K562 (cell line): ENCODE measurements around the gene AP2S1. TPM values are rescaled to one million over a fixed set of nuclear protein-coding genes. Genes with fewer than 3 reads are reported as not detected.

Experiments used
- ATF7 ChIP-seq: fragments of 450-650 bp; IDR thresholded peaks from 2 replicates; pipeline ENCODE4 v1.7.1; 2014; ENCODE audit warnings: mild to moderate bottlenecking, moderate library complexity
- BDP1 ChIP-seq: IDR thresholded peaks from 3 replicates; pipeline ENCODE4 v1.6.1; 2011; ENCODE audit not compliant: insufficient read length, insufficient read depth
- CBX1 ChIP-seq: sonication (generic); IDR thresholded peaks from 2 replicates; pipeline ENCODE4 v1.6.1; 2016; ENCODE audit warnings: antibody characterized with exemption, low read depth, mild to moderate bottlenecking
- FUS ChIP-seq: fragments of 200-400 bp; formaldehyde crosslinking; optimal IDR thresholded peaks from 2 replicates; pipeline ENCODE3; 2017; ENCODE audit warnings: low read depth, low read length
- GATA2 ChIP-seq: sonication (generic); formaldehyde crosslinking; IDR thresholded peaks from 2 replicates; pipeline ENCODE4 v1.4.0; 2020; ENCODE audit warnings: mild to moderate bottlenecking, missing genetic modification reagents
- GTF2E2 ChIP-seq: fragments of 200-800 bp; sonication (Bioruptor generic); IDR thresholded peaks from 2 replicates; pipeline ENCODE4 v1.6.1; 2016; ENCODE audit warnings: missing genetic modification characterization, missing compliant biosample characterization
- POLR2A ChIP-seq: fragments of 450-650 bp; conservative IDR thresholded peaks from 2 replicates; pipeline ENCODE4 v1.6.1; 2016
- PTTG1 ChIP-seq: fragments of 450-650 bp; IDR thresholded peaks from 2 replicates; pipeline ENCODE4 v1.6.1; 2016; ENCODE audit warnings: low read depth, mild to moderate bottlenecking, missing genetic modification characterization, missing compliant biosample characterization
- PYGO2 ChIP-seq: fragments of 450-650 bp; IDR thresholded peaks from 2 replicates; pipeline ENCODE4 v1.6.1; 2016; ENCODE audit warnings: mild to moderate bottlenecking, missing genetic modification characterization, moderate library complexity, missing compliant biosample characterization
- RBM25 ChIP-seq: fragments of 200-400 bp; formaldehyde crosslinking; IDR thresholded peaks from 2 replicates; pipeline ENCODE4 v1.6.1; 2018; ENCODE audit warnings: low read length, low read depth, moderate library complexity; ENCODE audit not compliant: severe bottlenecking
- SMARCC2 ChIP-seq: fragments of 450-650 bp; IDR thresholded peaks from 2 replicates; pipeline ENCODE4 v1.6.1; 2017; ENCODE audit warnings: antibody characterized with exemption, moderate library complexity, mild to moderate bottlenecking, low read depth
- ZBED1 ChIP-seq: IDR thresholded peaks from 2 replicates; pipeline ENCODE4 v1.6.1; 2014
- polyA plus RNA-seq, 8 experiments: library from polyadenylated mRNA; depleted of rRNA in 4 of 8; stranded (reverse) in 5 of 8; unstranded in 3 of 8; fragments of >200 nt; fragmentation: Nextera tagmentation in 2 of 8; fragmentation: Illumina TruSeq in 1 of 8; extraction: Ambion mirVana in 2 of 8; extraction: Trizol in 1 of 8; gene quantifications; 2 replicates each; pipeline versions ENCODE4 v1.2.1 to v1.2.3, GENCODE V29; 2011 to 2014; ENCODE audit warnings: inconsistent platforms in 1 of 8, missing spikeins in 1 of 8
- total RNA-seq, 7 experiments: library from RNA; depleted of rRNA in 6 of 7; stranded (reverse); fragments of >200 nt in 6 of 7; fragmentation: Illumina TruSeq in 2 of 7; extraction: Trizol in 2 of 7; gene quantifications; 2 replicates each; pipeline versions ENCODE4 v1.2.1 to v1.2.3, GENCODE V29; 2011 to 2021; ENCODE audit warnings: low replicate concordance in 1 of 7
- TF ChIP-seq, protein P1 (sequence below): IDR thresholded peaks from 2 replicates; pipeline ENCODE4 v1.6.1; 2011; ENCODE audit warnings: borderline replicate concordance, low read depth, mild to moderate bottlenecking, moderate library complexity, low read length; ENCODE audit not compliant: insufficient read depth, poor library complexity, severe bottlenecking
- TF ChIP-seq, protein P2 (sequence below): fragments of 450-650 bp; IDR thresholded peaks from 2 replicates; pipeline ENCODE4 v1.6.1; 2016; ENCODE audit warnings: mild to moderate bottlenecking
- TF ChIP-seq, protein P3 (sequence below): sonication (generic); formaldehyde crosslinking; IDR thresholded peaks from 2 replicates; pipeline ENCODE4 v1.8.0; 2023; ENCODE audit warnings: mild to moderate bottlenecking, missing genetic modification reagents
- TF ChIP-seq, protein P4 (sequence below), 2 experiments: fragments of 450-650 bp in 1 of 2; sonication (generic) in 1 of 2; formaldehyde crosslinking; conservative IDR thresholded peaks; 2 replicates each; pipeline versions ENCODE4 v1.4.0 to v1.8.1; 2020 to 2022; ENCODE audit warnings: mild to moderate bottlenecking in 1 of 2, missing genetic modification reagents in 1 of 2
- TF ChIP-seq, protein P5 (sequence below): fragments of 250-450 bp; sonication (Bioruptor Pico); IDR thresholded peaks from 2 replicates; pipeline ENCODE4 v1.4.0; 2020; ENCODE audit warnings: mild to moderate bottlenecking
- TF ChIP-seq, protein P6 (sequence below): fragments of 450-650 bp; IDR thresholded peaks from 2 replicates; pipeline ENCODE4 v1.6.1; 2016; ENCODE audit warnings: low read depth, mild to moderate bottlenecking, moderate library complexity

Gene AP2S1
- total and polyA plus RNA-seq, 9 of the 15 experiments (the other 6 are each of a cell fraction or from before 2014, with no cell fraction given), result 32.4 to 294 (median 136) TPM

DNA sequence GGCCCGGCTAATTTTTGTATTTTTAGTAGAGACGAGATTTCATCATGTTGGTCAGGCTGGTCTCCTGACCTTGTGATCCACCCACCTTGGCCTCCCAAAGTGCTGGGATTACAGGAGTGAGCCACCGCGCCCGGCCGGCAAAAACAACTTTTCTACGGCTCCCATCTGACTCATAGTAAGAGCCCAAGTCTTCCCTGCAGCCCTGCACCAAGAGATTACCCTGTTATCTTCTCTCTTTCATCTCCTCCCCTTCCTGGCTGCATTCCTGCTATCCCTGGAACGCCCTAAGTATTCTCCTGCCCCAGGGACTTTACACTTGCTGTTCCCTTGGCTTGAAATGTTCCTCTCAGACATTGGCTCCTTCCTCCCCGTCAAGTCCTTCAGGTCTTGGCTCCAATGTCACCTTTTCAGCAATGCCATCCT lies 6.6 kb downstream of the AP2S1 start (continued):
- TF ChIP-seq ZBED1, result no peak
- TF ChIP-seq, protein P1, sequence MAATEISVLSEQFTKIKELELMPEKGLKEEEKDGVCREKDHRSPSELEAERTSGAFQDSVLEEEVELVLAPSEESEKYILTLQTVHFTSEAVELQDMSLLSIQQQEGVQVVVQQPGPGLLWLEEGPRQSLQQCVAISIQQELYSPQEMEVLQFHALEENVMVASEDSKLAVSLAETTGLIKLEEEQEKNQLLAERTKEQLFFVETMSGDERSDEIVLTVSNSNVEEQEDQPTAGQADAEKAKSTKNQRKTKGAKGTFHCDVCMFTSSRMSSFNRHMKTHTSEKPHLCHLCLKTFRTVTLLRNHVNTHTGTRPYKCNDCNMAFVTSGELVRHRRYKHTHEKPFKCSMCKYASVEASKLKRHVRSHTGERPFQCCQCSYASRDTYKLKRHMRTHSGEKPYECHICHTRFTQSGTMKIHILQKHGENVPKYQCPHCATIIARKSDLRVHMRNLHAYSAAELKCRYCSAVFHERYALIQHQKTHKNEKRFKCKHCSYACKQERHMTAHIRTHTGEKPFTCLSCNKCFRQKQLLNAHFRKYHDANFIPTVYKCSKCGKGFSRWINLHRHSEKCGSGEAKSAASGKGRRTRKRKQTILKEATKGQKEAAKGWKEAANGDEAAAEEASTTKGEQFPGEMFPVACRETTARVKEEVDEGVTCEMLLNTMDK, result no peak
- TF ChIP-seq PYGO2 (tag), result no peak
- TF ChIP-seq, protein P2, sequence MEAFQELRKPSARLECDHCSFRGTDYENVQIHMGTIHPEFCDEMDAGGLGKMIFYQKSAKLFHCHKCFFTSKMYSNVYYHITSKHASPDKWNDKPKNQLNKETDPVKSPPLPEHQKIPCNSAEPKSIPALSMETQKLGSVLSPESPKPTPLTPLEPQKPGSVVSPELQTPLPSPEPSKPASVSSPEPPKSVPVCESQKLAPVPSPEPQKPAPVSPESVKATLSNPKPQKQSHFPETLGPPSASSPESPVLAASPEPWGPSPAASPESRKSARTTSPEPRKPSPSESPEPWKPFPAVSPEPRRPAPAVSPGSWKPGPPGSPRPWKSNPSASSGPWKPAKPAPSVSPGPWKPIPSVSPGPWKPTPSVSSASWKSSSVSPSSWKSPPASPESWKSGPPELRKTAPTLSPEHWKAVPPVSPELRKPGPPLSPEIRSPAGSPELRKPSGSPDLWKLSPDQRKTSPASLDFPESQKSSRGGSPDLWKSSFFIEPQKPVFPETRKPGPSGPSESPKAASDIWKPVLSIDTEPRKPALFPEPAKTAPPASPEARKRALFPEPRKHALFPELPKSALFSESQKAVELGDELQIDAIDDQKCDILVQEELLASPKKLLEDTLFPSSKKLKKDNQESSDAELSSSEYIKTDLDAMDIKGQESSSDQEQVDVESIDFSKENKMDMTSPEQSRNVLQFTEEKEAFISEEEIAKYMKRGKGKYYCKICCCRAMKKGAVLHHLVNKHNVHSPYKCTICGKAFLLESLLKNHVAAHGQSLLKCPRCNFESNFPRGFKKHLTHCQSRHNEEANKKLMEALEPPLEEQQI, result no peak
- TF ChIP-seq POLR2A, result no peak
- TF ChIP-seq RBM25, result no peak
- peak; percentile 88 for TF ChIP-seq SMARCC2
- no peak for TF ChIP-seq GTF2E2 (tag)
- TF ChIP-seq BDP1, result no peak
- TF ChIP-seq, protein P3, sequence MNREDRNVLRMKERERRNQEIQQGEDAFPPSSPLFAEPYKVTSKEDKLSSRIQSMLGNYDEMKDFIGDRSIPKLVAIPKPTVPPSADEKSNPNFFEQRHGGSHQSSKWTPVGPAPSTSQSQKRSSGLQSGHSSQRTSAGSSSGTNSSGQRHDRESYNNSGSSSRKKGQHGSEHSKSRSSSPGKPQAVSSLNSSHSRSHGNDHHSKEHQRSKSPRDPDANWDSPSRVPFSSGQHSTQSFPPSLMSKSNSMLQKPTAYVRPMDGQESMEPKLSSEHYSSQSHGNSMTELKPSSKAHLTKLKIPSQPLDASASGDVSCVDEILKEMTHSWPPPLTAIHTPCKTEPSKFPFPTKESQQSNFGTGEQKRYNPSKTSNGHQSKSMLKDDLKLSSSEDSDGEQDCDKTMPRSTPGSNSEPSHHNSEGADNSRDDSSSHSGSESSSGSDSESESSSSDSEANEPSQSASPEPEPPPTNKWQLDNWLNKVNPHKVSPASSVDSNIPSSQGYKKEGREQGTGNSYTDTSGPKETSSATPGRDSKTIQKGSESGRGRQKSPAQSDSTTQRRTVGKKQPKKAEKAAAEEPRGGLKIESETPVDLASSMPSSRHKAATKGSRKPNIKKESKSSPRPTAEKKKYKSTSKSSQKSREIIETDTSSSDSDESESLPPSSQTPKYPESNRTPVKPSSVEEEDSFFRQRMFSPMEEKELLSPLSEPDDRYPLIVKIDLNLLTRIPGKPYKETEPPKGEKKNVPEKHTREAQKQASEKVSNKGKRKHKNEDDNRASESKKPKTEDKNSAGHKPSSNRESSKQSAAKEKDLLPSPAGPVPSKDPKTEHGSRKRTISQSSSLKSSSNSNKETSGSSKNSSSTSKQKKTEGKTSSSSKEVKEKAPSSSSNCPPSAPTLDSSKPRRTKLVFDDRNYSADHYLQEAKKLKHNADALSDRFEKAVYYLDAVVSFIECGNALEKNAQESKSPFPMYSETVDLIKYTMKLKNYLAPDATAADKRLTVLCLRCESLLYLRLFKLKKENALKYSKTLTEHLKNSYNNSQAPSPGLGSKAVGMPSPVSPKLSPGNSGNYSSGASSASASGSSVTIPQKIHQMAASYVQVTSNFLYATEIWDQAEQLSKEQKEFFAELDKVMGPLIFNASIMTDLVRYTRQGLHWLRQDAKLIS (CRISPR knock-in tag), result no peak
- TF ChIP-seq, protein P4, sequence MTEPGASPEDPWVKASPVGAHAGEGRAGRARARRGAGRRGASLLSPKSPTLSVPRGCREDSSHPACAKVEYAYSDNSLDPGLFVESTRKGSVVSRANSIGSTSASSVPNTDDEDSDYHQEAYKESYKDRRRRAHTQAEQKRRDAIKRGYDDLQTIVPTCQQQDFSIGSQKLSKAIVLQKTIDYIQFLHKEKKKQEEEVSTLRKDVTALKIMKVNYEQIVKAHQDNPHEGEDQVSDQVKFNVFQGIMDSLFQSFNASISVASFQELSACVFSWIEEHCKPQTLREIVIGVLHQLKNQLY (CRISPR knock-in tag; conservative IDR thresholded peaks at IDR 0.05), result no peak
- TF ChIP-seq GATA2 (CRISPR knock-in tag), result peak; percentile 88
- peak; percentile 77 for TF ChIP-seq ATF7
- TF ChIP-seq FUS, result no peak
- no peak for TF ChIP-seq CBX1
- TF ChIP-seq, protein P5, sequence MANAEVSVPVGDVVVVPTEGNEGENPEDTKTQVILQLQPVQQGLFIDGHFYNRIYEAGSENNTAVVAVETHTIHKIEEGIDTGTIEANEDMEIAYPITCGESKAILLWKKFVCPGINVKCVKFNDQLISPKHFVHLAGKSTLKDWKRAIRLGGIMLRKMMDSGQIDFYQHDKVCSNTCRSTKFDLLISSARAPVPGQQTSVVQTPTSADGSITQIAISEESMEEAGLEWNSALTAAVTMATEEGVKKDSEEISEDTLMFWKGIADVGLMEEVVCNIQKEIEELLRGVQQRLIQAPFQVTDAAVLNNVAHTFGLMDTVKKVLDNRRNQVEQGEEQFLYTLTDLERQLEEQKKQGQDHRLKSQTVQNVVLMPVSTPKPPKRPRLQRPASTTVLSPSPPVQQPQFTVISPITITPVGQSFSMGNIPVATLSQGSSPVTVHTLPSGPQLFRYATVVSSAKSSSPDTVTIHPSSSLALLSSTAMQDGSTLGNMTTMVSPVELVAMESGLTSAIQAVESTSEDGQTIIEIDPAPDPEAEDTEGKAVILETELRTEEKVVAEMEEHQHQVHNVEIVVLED (CRISPR knock-in tag), result no peak
- TF ChIP-seq, protein P6, sequence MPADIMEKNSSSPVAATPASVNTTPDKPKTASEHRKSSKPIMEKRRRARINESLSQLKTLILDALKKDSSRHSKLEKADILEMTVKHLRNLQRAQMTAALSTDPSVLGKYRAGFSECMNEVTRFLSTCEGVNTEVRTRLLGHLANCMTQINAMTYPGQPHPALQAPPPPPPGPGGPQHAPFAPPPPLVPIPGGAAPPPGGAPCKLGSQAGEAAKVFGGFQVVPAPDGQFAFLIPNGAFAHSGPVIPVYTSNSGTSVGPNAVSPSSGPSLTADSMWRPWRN, result peak; percentile 53
- TF ChIP-seq PTTG1, result no peak
